Measurements from ENCODE around the gene ZNF30. TPM values are rescaled to one million over a fixed set of nuclear protein-coding genes. Genes with fewer than 3 reads are reported as not detected.
"Not testable (repeated sequence)": the region's sequence is repeated elsewhere in the genome, so short reads cannot be mapped to it uniquely, and the experiment has no call there.

The ZNF30 gene
- total RNA-seq, 1 donor from 2014 or later, result 4.4 TPM

- peak; percentile 41 to 86 for DNase-seq (ENCODE audit: low read depth in 2 of 2)
Measured at GRCh38 chr19:34985249-34986022, 58.7 kb downstream of the ZNF30 start.

- no peak for DNase-seq (ENCODE audit: low read depth in 2 of 2)
Measured at GRCh38 chr19:34988119-34988518, 61.4 kb downstream of the ZNF30 start.

GRCh38 chr19:34989298-34989697 is 62.6 kb downstream of the ZNF30 start:
- no peak for DNase-seq (ENCODE audit: low read depth in 2 of 2)

GRCh38 chr19:34990578-34991192 is 64.0 kb downstream of the ZNF30 start:
- DNase-seq (ENCODE audit: low read depth in 2 of 2), result no peak

GRCh38 chr19:34991542-34992333 is 65.0 kb downstream of the ZNF30 start:
- DNase-seq (ENCODE audit: low read depth in 2 of 2), result no peak

- not testable (repeated sequence) for DNase-seq (ENCODE audit: low read depth in 2 of 2)
Measured at GRCh38 chr19:34992582-34992981, 65.9 kb downstream of the ZNF30 start.

- no peak for DNase-seq (ENCODE audit: low read depth in 2 of 2)
Measured at GRCh38 chr19:34994286-34994642, 67.6 kb downstream of the ZNF30 start.

Other genes with a start within 250 kb of the ZNF30 start
- gene SCGB2B2, start 249.7 kb upstream of the ZNF30 start, total RNA-seq, result not detected in 2 replicates
- gene ZNF302, start 249.2 kb upstream of the ZNF30 start, total RNA-seq, result 8.7 and 11.9 TPM in 2 replicates
- gene ZNF181, start 192.7 kb upstream of the ZNF30 start, total RNA-seq, result 10.5 and 19.0 TPM in 2 replicates
- gene ZNF599, start 153.7 kb upstream of the ZNF30 start, total RNA-seq, result 3.3 and 4.6 TPM in 2 replicates
- gene ZNF792, start 37.3 kb downstream of the ZNF30 start, total RNA-seq, result 25.9 and 39.1 TPM in 2 replicates
- gene GRAMD1A, start 73.4 kb downstream of the ZNF30 start, total RNA-seq, result 24.6 and 32.9 TPM in 2 replicates
- gene SCN1B, start 103.6 kb downstream of the ZNF30 start, total RNA-seq, result 5.2 and 5.7 TPM in 2 replicates
- under 0.01 TPM in 2 replicates for gene HPN, start 114.8 kb downstream of the ZNF30 start, total RNA-seq
- not detected in 2 replicates for gene FXYD3, start 188.9 kb downstream of the ZNF30 start, total RNA-seq
- not detected in 2 replicates for gene LGI4, start 208.2 kb downstream of the ZNF30 start, total RNA-seq
- gene FXYD1, start 211.9 kb downstream of the ZNF30 start, total RNA-seq, result not detected in 2 replicates
- not detected in 2 replicates for gene FXYD7, start 216.4 kb downstream of the ZNF30 start, total RNA-seq
- gene FXYD5, start 227.8 kb downstream of the ZNF30 start, total RNA-seq, result 14.2 and 17.9 TPM in 2 replicates

Data from lung microvascular endothelial cell (primary cell).